ENCODE data around the gene CREBBP. TPM values are rescaled to one million over a fixed set of nuclear protein-coding genes. Genes with fewer than 3 reads are reported as not detected.

CREBBP gene
- polyA plus RNA-seq, 1 of the 3 experiments (the other 2 are of a cell fraction): 5.7 TPM

DNA sequence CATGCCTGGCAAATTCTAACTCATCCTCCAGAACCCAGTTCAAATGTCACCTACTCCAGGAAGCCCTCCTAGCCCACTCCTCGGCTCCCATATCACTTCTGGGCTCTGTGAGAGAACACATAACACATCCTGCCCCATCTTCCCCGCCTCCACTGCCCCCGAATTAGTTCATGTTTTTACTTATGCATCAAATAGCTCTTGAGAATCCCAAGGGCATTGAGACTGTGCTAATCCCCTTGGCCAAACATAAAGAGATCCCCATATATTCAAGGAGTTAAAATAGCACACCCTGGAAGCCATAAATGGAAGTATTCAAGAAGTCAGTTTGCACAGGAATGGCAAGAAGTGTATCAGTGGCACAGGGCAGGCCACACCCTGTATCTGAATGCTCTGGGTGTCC lies 2.0 kb upstream of the CREBBP start:
- H3K4me3 ChIP-seq (ENCODE audit: low read depth in 2 of 2, low read length in 1 of 2): no peak overlapping the region
- H3K27me3 ChIP-seq (ENCODE audit: insufficient read depth): no peaks in the 10 kb centered on the region
- CTCF ChIA-PET: interaction anchor here (1.5 kb wide), 1 partner anchor 57 kb away, joined by 4 read pairs; no protein-coding TSS in a partner anchor
- peaks cover 23% of the 10 kb centered on the region for H4K20me1 ChIP-seq (ENCODE audit: insufficient read depth)
- H3K4me1 ChIP-seq (ENCODE audit: control insufficient read depth in 1 of 2, insufficient read depth in 2 of 2, low read depth in 1 of 2, low read length in 1 of 2): peaks cover 0 to 16% of the 10 kb centered on the region in 2 experiments; a peak in 2 of 4 replicates
- no peak overlapping the region for H3K4me2 ChIP-seq
- no peaks in the 10 kb centered on the region for H3K9me3 ChIP-seq
- TF ChIP-seq ELF1 (IDR thresholded peaks at IDR 0.05): no peak
- no peak for TF ChIP-seq GABPA (IDR thresholded peaks at IDR 0.05; ENCODE audit: low read depth)
- TF ChIP-seq YY1 (IDR thresholded peaks at IDR 0.05; ENCODE audit: low read depth): no peak
- TF ChIP-seq JUND (IDR thresholded peaks at IDR 0.05): no peak
- TF ChIP-seq RAD21 (IDR thresholded peaks at IDR 0.05; ENCODE audit: low read length): no peak
- TF ChIP-seq POLR2AphosphoS5 (IDR thresholded peaks at IDR 0.05; ENCODE audit: low read depth, low read length): no peak
- no peak for TF ChIP-seq NFIC (IDR thresholded peaks at IDR 0.05; ENCODE audit: borderline replicate concordance)
- TF ChIP-seq EZH2phosphoT487 (IDR thresholded peaks at IDR 0.05; ENCODE audit: borderline replicate concordance, low read depth): no peak
- no peak for TF ChIP-seq RCOR1 (IDR thresholded peaks at IDR 0.05; ENCODE audit: low read length)
- no peak for TF ChIP-seq TCF12 (IDR thresholded peaks at IDR 0.05)
- TF ChIP-seq IRF3 (IDR thresholded peaks at IDR 0.05; ENCODE audit: low read depth, low read length): no peak
- no peak for TF ChIP-seq FOXM1 (IDR thresholded peaks at IDR 0.05; ENCODE audit: low read depth)
- no peak for TF ChIP-seq TEAD4 (IDR thresholded peaks at IDR 0.05; ENCODE audit: borderline replicate concordance, insufficient read depth)
- TF ChIP-seq FOSL2 (IDR thresholded peaks at IDR 0.05; ENCODE audit: borderline replicate concordance, low read depth): no peak
- TF ChIP-seq, protein P1, sequence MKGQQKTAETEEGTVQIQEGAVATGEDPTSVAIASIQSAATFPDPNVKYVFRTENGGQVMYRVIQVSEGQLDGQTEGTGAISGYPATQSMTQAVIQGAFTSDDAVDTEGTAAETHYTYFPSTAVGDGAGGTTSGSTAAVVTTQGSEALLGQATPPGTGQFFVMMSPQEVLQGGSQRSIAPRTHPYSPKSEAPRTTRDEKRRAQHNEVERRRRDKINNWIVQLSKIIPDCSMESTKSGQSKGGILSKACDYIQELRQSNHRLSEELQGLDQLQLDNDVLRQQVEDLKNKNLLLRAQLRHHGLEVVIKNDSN (IDR thresholded peaks at IDR 0.05; ENCODE audit: borderline replicate concordance, low read depth): no peak
- TF ChIP-seq, protein P2, sequence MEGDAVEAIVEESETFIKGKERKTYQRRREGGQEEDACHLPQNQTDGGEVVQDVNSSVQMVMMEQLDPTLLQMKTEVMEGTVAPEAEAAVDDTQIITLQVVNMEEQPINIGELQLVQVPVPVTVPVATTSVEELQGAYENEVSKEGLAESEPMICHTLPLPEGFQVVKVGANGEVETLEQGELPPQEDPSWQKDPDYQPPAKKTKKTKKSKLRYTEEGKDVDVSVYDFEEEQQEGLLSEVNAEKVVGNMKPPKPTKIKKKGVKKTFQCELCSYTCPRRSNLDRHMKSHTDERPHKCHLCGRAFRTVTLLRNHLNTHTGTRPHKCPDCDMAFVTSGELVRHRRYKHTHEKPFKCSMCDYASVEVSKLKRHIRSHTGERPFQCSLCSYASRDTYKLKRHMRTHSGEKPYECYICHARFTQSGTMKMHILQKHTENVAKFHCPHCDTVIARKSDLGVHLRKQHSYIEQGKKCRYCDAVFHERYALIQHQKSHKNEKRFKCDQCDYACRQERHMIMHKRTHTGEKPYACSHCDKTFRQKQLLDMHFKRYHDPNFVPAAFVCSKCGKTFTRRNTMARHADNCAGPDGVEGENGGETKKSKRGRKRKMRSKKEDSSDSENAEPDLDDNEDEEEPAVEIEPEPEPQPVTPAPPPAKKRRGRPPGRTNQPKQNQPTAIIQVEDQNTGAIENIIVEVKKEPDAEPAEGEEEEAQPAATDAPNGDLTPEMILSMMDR (IDR thresholded peaks at IDR 0.05): no peak
- TF ChIP-seq EP300 (IDR thresholded peaks at IDR 0.05; ENCODE audit: borderline replicate concordance in 1 of 2, low read depth in 1 of 2, low read length in 1 of 2): no peak
- TF ChIP-seq MEF2A (IDR thresholded peaks at IDR 0.05; ENCODE audit: borderline replicate concordance, low read depth): no peak
- TF ChIP-seq GATA2 (CRISPR knock-in tag; IDR thresholded peaks at IDR 0.05): no peak
- no peak overlapping the region for H2AFZ ChIP-seq (ENCODE audit: low read depth)
- peaks cover 23% of the 10 kb centered on the region for H3K79me2 ChIP-seq (ENCODE audit: insufficient read depth)
- H3K36me3 ChIP-seq (replicated peaks in 1 of 2; ENCODE audit: control insufficient read depth in 1 of 2, insufficient read depth in 2 of 2, low read length in 1 of 2): peaks cover 0 to 7% of the 10 kb centered on the region in 2 experiments
- H3K9me2 ChIP-seq: no peaks in the 10 kb centered on the region
- no peak overlapping the region for H3K27ac ChIP-seq (ENCODE audit: low read depth in 2 of 2, low read length in 1 of 2)
- H3F3A ChIP-seq (replicated peaks; ENCODE audit: insufficient read depth): peaks cover 4% of the 10 kb centered on the region
- POLR2A ChIA-PET: no interaction called here
- 95% methylated on average over 3 of the region's 3 CpGs for WGBS (ENCODE audit: low lambda C conversion rate)
- no peak for DNase-seq
- no peak overlapping the region for H3K9ac ChIP-seq
